Smooth muscle cell (in vitro differentiated cells): ENCODE data around the gene HDGFL2. TPM values are rescaled to one million over a fixed set of nuclear protein-coding genes. Genes with fewer than 3 reads are reported as not detected.

Experiments
- DNase-seq: peaks from one replicate; lab custom pipeline; 2025; ENCODE audit not compliant: unreplicated experiment; lab: John Stamatoyannopoulos, UW
- H2AFZ ChIP-seq: fragments of 200-600 bp; sonication (generic); 2 replicates; pipeline ENCODE4 v1.6.0; 2016; ENCODE audit warnings: antibody characterized with exemption, low read depth, mild to moderate bottlenecking
- H3F3A ChIP-seq: fragments of 200-600 bp; sonication (generic); 2 replicates; pipeline ENCODE4 v1.6.0; 2017; ENCODE audit warnings: antibody characterized with exemption, low read depth
- H3K27ac ChIP-seq: fragments of 200-600 bp; sonication (generic); 2 replicates; pipeline ENCODE4 v1.5.1; 2016; ENCODE audit warnings: low read depth, mild to moderate bottlenecking
- H3K27me3 ChIP-seq: fragments of 200-600 bp; sonication (generic); 2 replicates; pipeline ENCODE4 v1.6.1; 2016; ENCODE audit warnings: low read depth, mild to moderate bottlenecking
- H3K36me3 ChIP-seq: fragments of 200-600 bp; sonication (generic); 2 replicates; pipeline ENCODE4 v1.5.1; 2016; ENCODE audit warnings: low read depth
- H3K4me1 ChIP-seq: fragments of 200-600 bp; sonication (generic); 2 replicates; pipeline ENCODE4 v1.5.1; 2016; ENCODE audit warnings: low read depth
- H3K4me2 ChIP-seq: fragments of 200-600 bp; sonication (generic); 2 replicates; pipeline ENCODE4 v1.6.0; 2016; ENCODE audit warnings: mild to moderate bottlenecking
- H3K4me3 ChIP-seq: fragments of 200-600 bp; sonication (generic); 2 replicates; pipeline ENCODE4 v1.5.1; 2016; ENCODE audit warnings: mild to moderate bottlenecking
- H3K79me2 ChIP-seq: fragments of 200-600 bp; sonication (generic); 2 replicates; pipeline ENCODE4 v1.6.0; 2016; ENCODE audit warnings: low read depth, mild to moderate bottlenecking
- H3K9ac ChIP-seq: fragments of 200-600 bp; sonication (generic); 2 replicates; pipeline ENCODE4 v1.6.0; 2016; ENCODE audit warnings: low read depth
- H3K9me3 ChIP-seq: fragments of 200-600 bp; sonication (generic); replicated peaks from 2 replicates; pipeline ENCODE4 v1.5.1; 2016; ENCODE audit warnings: low read depth
- H4K20me1 ChIP-seq: fragments of 200-600 bp; sonication (generic); 2 replicates; pipeline ENCODE4 v1.6.0; 2016; ENCODE audit warnings: low read depth
- CTCF ChIP-seq: fragments of 200-600 bp; sonication (generic); IDR thresholded peaks from 2 replicates; pipeline ENCODE4 v1.5.1; 2017; ENCODE audit warnings: borderline replicate concordance, mild to moderate bottlenecking, antibody characterized with exemption; ENCODE audit not compliant: insufficient read depth, poor library complexity, severe bottlenecking
- WGBS: methylation state at CpG from one replicate; pipeline ENCODE4 v1.1.7; 2016; ENCODE audit warnings: low lambda C conversion rate; 5-methylcytosine and 5-hydroxymethylcytosine counted together
- polyA plus RNA-seq: library from polyadenylated mRNA; unstranded; fragments of >200 nt; fragmentation: Nextera tagmentation; extraction: Ambion mirVana; gene quantifications from 2 replicates; pipeline ENCODE4 v1.2.1, GENCODE V29; 2016
- total RNA-seq: library from RNA; depleted of rRNA; stranded (reverse); fragments of >200 nt; gene quantifications from 2 replicates; pipeline ENCODE4 v1.2.3, GENCODE V29; 2014

The HDGFL2 gene
- total and polyA plus RNA-seq, 2 experiments from 2014 or later: 27.9 to 94.1 TPM

- no peaks in the 10 kb centered on the region for H3K79me2 ChIP-seq
- H2AFZ ChIP-seq: no peak overlapping the region
- TF ChIP-seq CTCF: no peak
- H3K9ac ChIP-seq: no peak overlapping the region
- H3K4me1 ChIP-seq: no peaks in the 10 kb centered on the region
- no peaks in the 10 kb centered on the region for H3K27me3 ChIP-seq
- no peaks in the 10 kb centered on the region for H4K20me1 ChIP-seq
- H3F3A ChIP-seq: no peaks in the 10 kb centered on the region
- no peaks in the 10 kb centered on the region for H3K9me3 ChIP-seq
- over 99% methylated on average over 29 of the region's 29 CpGs for WGBS
- no peak overlapping the region for H3K4me3 ChIP-seq
- DNase-seq: no peak
- H3K36me3 ChIP-seq: no peaks in the 10 kb centered on the region
- no peak overlapping the region for H3K27ac ChIP-seq
- no peak overlapping the region for H3K4me2 ChIP-seq
Observed at GRCh38 chr19:4500841-4501591, 28.9 kb downstream of the HDGFL2 start.

GRCh38 chr19:4501691-4502090, 29.6 kb downstream of the HDGFL2 start:
- Histone ChIP-seq H3K36me3 (no peaks in the 10 kb centered on the region), H3F3A (peaks cover 1% of the 10 kb centered on the region), H4K20me1 (no peaks in the 10 kb centered on the region), H3K27ac (no peak overlapping the region), H3K9ac (no peak overlapping the region), H2AFZ (no peak overlapping the region), H3K4me3 (no peak overlapping the region), H3K4me2 (no peak overlapping the region), H3K79me2 (no peaks in the 10 kb centered on the region), H3K27me3 (no peaks in the 10 kb centered on the region), H3K9me3 (no peaks in the 10 kb centered on the region), H3K4me1 (no peaks in the 10 kb centered on the region)
- TF ChIP-seq CTCF: no peak
- DNase-seq: no peak
- WGBS: 97% methylated on average over 25 of the region's 25 CpGs

GRCh38 chr19:4502282-4503131, 30.4 kb downstream of the HDGFL2 start:
- no peak for TF ChIP-seq CTCF
- 94% methylated on average over 37 of the region's 37 CpGs for WGBS
- H3K27me3 ChIP-seq: no peaks in the 10 kb centered on the region
- H3K36me3 ChIP-seq: no peaks in the 10 kb centered on the region
- no peaks in the 10 kb centered on the region for H4K20me1 ChIP-seq
- no peaks in the 10 kb centered on the region for H3K9me3 ChIP-seq
- peaks cover 6% of the 10 kb centered on the region for H3F3A ChIP-seq
- H3K9ac ChIP-seq: no peak overlapping the region
- DNase-seq: no peak
- H3K79me2 ChIP-seq: no peaks in the 10 kb centered on the region
- no peak overlapping the region for H3K4me3 ChIP-seq
- no peaks in the 10 kb centered on the region for H3K4me1 ChIP-seq
- no peak overlapping the region for H3K4me2 ChIP-seq
- no peak overlapping the region for H3K27ac ChIP-seq
- no peak overlapping the region for H2AFZ ChIP-seq
